HUES48 (cell line): ENCODE measurements around the gene ETHE1.

Experiments
- H3K27ac ChIP-seq: one replicate; pipeline ENCODE4 v1.7.0; 2013; ENCODE audit warnings: low read depth, low read length, inconsistent platforms
- H3K27me3 ChIP-seq: 2 replicates; pipeline ENCODE4 v1.6.1; 2013; ENCODE audit warnings: mild to moderate bottlenecking, low read length; ENCODE audit not compliant: control insufficient read depth, insufficient read depth
- H3K36me3 ChIP-seq: 2 replicates; pipeline ENCODE4 v1.6.1; 2013; ENCODE audit warnings: low read length; ENCODE audit not compliant: control insufficient read depth, insufficient read depth
- H3K4me1 ChIP-seq: 2 replicates; pipeline ENCODE4 v1.6.1; 2013; ENCODE audit warnings: mild to moderate bottlenecking, low read length; ENCODE audit not compliant: control insufficient read depth, insufficient read depth
- H3K4me3 ChIP-seq: 2 replicates; pipeline ENCODE4 v1.5.1; 2013; ENCODE audit warnings: mild to moderate bottlenecking, low read depth, low read length
- H3K9ac ChIP-seq: 2 replicates; pipeline ENCODE4 v1.6.1; 2013; ENCODE audit warnings: mild to moderate bottlenecking, low read depth, low read length, moderate library complexity
- H3K9me3 ChIP-seq: 2 replicates; pipeline ENCODE4 v1.6.1; 2013; ENCODE audit warnings: low read length; ENCODE audit not compliant: control insufficient read depth, insufficient read depth

Gene ETHE1

GRCh38 chr19:43534816-43535761 lies 8.1 kb upstream of the ETHE1 start:
- Histone ChIP-seq H3K4me3 (peak overlapping the region; percentile 75; the same call in 1 of the 2 replicates), H3K27ac (no peak overlapping the region), H3K4me1 (peaks cover 11% of the 10 kb centered on the region; the same call in 1 of the 2 replicates), H3K9me3 (0 out of 2 replicates have a peak, but pooled peaks cover 9% of the 10 kb centered on the region), H3K9ac (no peak overlapping the region), H3K36me3 (peaks cover 22% of the 10 kb centered on the region), H3K27me3 (no peaks in the 10 kb centered on the region)

- H3K4me3 ChIP-seq, result peak overlapping the region; percentile 75
- H3K36me3 ChIP-seq, result peaks cover 18% of the 10 kb centered on the region
- peak overlapping the region; percentile 36 for H3K27ac ChIP-seq
- no peak overlapping the region for H3K9ac ChIP-seq
- H3K9me3 ChIP-seq, result 0 out of 2 replicates have a peak, but pooled peaks cover 8% of the 10 kb centered on the region
- no peaks in the 10 kb centered on the region for H3K27me3 ChIP-seq
- H3K4me1 ChIP-seq, result peaks cover 11% of the 10 kb centered on the region; the same call in 1 of the 2 replicates
Observed at GRCh38 chr19:43534305-43534815, 7.4 kb upstream of the ETHE1 start.

- H3K9me3 ChIP-seq, result 0 out of 2 replicates have a peak, but pooled peaks cover 2% of the 10 kb centered on the region
- peaks cover 11% of the 10 kb centered on the region; the same call in 1 of the 2 replicates for H3K4me1 ChIP-seq
- H3K36me3 ChIP-seq, result peaks cover 12% of the 10 kb centered on the region
- no peaks in the 10 kb centered on the region for H3K27me3 ChIP-seq
- peak overlapping the region; percentile 75 for H3K4me3 ChIP-seq
- H3K9ac ChIP-seq, result peak overlapping the region; percentile 17; the same call in 1 of the 2 replicates
- H3K27ac ChIP-seq, result peak overlapping the region; percentile 77
Observed at GRCh38 chr19:43533546-43534304, 6.7 kb upstream of the ETHE1 start.

- H3K4me1 ChIP-seq, result peaks cover 11% of the 10 kb centered on the region; the same call in 1 of the 2 replicates
- peak within 1 kb of the TSS; percentile 75 for H3K4me3 ChIP-seq
- no peaks in the 10 kb centered on the region for H3K9me3 ChIP-seq
- peaks cover 5% of the 10 kb centered on the region; the same call in 1 of the 2 replicates for H3K27me3 ChIP-seq
- H3K36me3 ChIP-seq, result 0 out of 2 replicates have a peak, but pooled peaks cover 6% of the 10 kb centered on the region
- peak within 1 kb of the TSS; percentile 77 for H3K27ac ChIP-seq
- peak within 1 kb of the TSS; percentile 34 for H3K9ac ChIP-seq
Observed at GRCh38 chr19:43532962-43533545, 6.1 kb upstream of the ETHE1 start, which contains the start of gene ZNF575. ZNF575 (plus strand) TSS chr19:43533188; CDS start chr19:43534423, 1,235 bp downstream.

GRCh38 chr19:43532571-43532961 lies 5.6 kb upstream of the ETHE1 start:
- Histone ChIP-seq H3K27ac (peak overlapping the region; percentile 72), H3K36me3 (0 out of 2 replicates have a peak, but pooled peaks cover 3% of the 10 kb centered on the region), H3K9ac (peak overlapping the region; percentile 34; the same call in 1 of the 2 replicates), H3K4me1 (peaks cover 11% of the 10 kb centered on the region; the same call in 1 of the 2 replicates), H3K4me3 (peak overlapping the region; percentile 75), H3K27me3 (peaks cover 9% of the 10 kb centered on the region), H3K9me3 (no peaks in the 10 kb centered on the region)

GRCh38 chr19:43527860-43528622 lies 1.0 kb upstream of the ETHE1 start:
- Histone ChIP-seq H3K36me3 (no peaks in the 10 kb centered on the region), H3K27ac (no peak overlapping the region), H3K4me3 (no peak overlapping the region), H3K9ac (no peak overlapping the region), H3K9me3 (no peaks in the 10 kb centered on the region), H3K27me3 (peaks cover 25% of the 10 kb centered on the region), H3K4me1 (peaks cover 6% of the 10 kb centered on the region)

GRCh38 chr19:43525836-43526771 lies 897 bp downstream of the ETHE1 start:
- H3K27ac ChIP-seq, result no peak overlapping the region

GRCh38 chr19:43524922-43525835 lies 1.8 kb downstream of the ETHE1 start:
- Histone ChIP-seq H3K27me3 (peaks cover 25% of the 10 kb centered on the region), H3K9ac (no peak overlapping the region), H3K4me1 (peaks cover 6% of the 10 kb centered on the region), H3K27ac (no peak overlapping the region), H3K9me3 (no peaks in the 10 kb centered on the region), H3K36me3 (no peaks in the 10 kb centered on the region), H3K4me3 (peak overlapping the region; percentile 80)

More at GRCh38 chr19:43525836-43526771, 897 bp downstream of the ETHE1 start:
- Histone ChIP-seq H3K4me1 (peaks cover 6% of the 10 kb centered on the region), H3K9ac (no peak overlapping the region), H3K36me3 (no peaks in the 10 kb centered on the region), H3K27me3 (peaks cover 25% of the 10 kb centered on the region), H3K9me3 (no peaks in the 10 kb centered on the region), H3K4me3 (peak overlapping the region; percentile 80)
